DOHH2 (cell line): Measurements from ENCODE around the gene MYLK.

Experiments used
- H3F3A ChIP-seq: fragments of 200-600 bp; sonication (generic), shearing (Covaris generic); 2 replicates; pipeline ENCODE4 v1.6.0; 2016; ENCODE audit warnings: antibody characterized with exemption, mild to moderate bottlenecking; ENCODE audit not compliant: control insufficient read depth, insufficient read depth
- H3K27ac ChIP-seq: fragments of 200-600 bp; sonication (generic); 2 replicates; pipeline ENCODE4 v1.5.1; 2014; ENCODE audit warnings: low read depth, mild to moderate bottlenecking, low read length, moderate library complexity
- H3K27me3 ChIP-seq: fragments of 200-600 bp; sonication (generic); 2 replicates; pipeline ENCODE4 v1.6.1; 2014; ENCODE audit warnings: mild to moderate bottlenecking, low read length, mixed read lengths; ENCODE audit not compliant: control insufficient read depth
- H3K36me3 ChIP-seq: fragments of 200-600 bp; sonication (generic); 2 replicates; pipeline ENCODE4 v1.6.1; 2014; ENCODE audit warnings: mild to moderate bottlenecking, low read length, moderate library complexity, mixed read lengths; ENCODE audit not compliant: control insufficient read depth
- H3K4me1 ChIP-seq: fragments of 200-600 bp; sonication (generic); 2 replicates; pipeline ENCODE4 v1.6.1; 2014; ENCODE audit warnings: mild to moderate bottlenecking, low read length, mixed read lengths; ENCODE audit not compliant: control insufficient read depth
- H3K4me2 ChIP-seq: fragments of 200-600 bp; sonication (generic); 2 replicates; pipeline ENCODE4 v1.6.0; 2014; ENCODE audit warnings: mild to moderate bottlenecking, low read length, moderate library complexity
- H3K4me3 ChIP-seq: fragments of 200-600 bp; sonication (generic); 2 replicates; pipeline ENCODE4 v1.5.1; 2014; ENCODE audit warnings: mild to moderate bottlenecking, low read length, mixed read lengths
- H3K79me2 ChIP-seq: fragments of 200-600 bp; sonication (generic); 2 replicates; pipeline ENCODE4 v1.6.1; 2014; ENCODE audit warnings: mild to moderate bottlenecking, low read length, mixed read lengths; ENCODE audit not compliant: control insufficient read depth
- H3K9me2 ChIP-seq: fragments of 200-600 bp; sonication (generic); replicated peaks from 2 replicates; pipeline ENCODE4 v1.6.1; 2014; ENCODE audit warnings: mild to moderate bottlenecking, low read length, mixed read lengths; ENCODE audit not compliant: control insufficient read depth
- H3K9me3 ChIP-seq: fragments of 200-600 bp; sonication (generic); 2 replicates; pipeline ENCODE4 v1.6.1; 2014; ENCODE audit warnings: antibody characterized with exemption, low read length, mixed read lengths; ENCODE audit not compliant: control insufficient read depth, insufficient read depth
- H4K20me1 ChIP-seq: fragments of 200-600 bp; sonication (generic); 2 replicates; pipeline ENCODE4 v1.6.0; 2014; ENCODE audit warnings: low read depth, mild to moderate bottlenecking, antibody characterized with exemption, low read length, moderate library complexity; ENCODE audit not compliant: control insufficient read depth, insufficient read depth
- EZH2phosphoT487 ChIP-seq: fragments of 200-600 bp; sonication (generic); IDR thresholded peaks from 2 replicates; pipeline ENCODE4 v1.6.1; 2017; ENCODE audit warnings: borderline replicate concordance, mild to moderate bottlenecking, antibody characterized with exemption, low read length, moderate library complexity, mixed read lengths
- TF ChIP-seq, protein P1 (sequence below): fragments of 200-600 bp; sonication (generic); IDR thresholded peaks from one replicate; pipeline ENCODE4 v1.5.1; 2014; ENCODE audit warnings: antibody characterized with exemption, mild to moderate bottlenecking, low read depth, low read length; ENCODE audit not compliant: poor library complexity, severe bottlenecking

MYLK gene

DNA sequence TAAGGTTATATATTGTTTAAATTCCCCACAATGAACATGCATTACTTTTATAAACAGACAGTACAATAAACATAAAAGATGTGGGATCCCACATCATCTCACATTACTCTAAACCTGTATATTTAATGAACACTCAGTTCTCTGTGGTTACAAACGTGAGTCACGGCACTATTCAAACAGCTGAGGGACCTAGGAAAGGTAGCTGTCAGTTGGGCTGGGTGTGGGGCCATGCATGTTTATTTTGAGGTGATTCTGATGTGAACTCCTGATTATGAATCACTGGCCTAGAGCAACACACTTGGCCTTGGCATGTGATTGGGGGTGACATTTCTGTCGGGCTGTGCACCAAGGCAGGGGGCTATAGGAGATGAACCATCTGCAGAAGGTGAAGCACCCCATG is 151.7 kb downstream of the MYLK start:
- no peaks in the 10 kb centered on the region for H3K9me3 ChIP-seq
- no peak overlapping the region for H3K27ac ChIP-seq
- no peak for TF ChIP-seq EZH2phosphoT487
- TF ChIP-seq, protein P1, sequence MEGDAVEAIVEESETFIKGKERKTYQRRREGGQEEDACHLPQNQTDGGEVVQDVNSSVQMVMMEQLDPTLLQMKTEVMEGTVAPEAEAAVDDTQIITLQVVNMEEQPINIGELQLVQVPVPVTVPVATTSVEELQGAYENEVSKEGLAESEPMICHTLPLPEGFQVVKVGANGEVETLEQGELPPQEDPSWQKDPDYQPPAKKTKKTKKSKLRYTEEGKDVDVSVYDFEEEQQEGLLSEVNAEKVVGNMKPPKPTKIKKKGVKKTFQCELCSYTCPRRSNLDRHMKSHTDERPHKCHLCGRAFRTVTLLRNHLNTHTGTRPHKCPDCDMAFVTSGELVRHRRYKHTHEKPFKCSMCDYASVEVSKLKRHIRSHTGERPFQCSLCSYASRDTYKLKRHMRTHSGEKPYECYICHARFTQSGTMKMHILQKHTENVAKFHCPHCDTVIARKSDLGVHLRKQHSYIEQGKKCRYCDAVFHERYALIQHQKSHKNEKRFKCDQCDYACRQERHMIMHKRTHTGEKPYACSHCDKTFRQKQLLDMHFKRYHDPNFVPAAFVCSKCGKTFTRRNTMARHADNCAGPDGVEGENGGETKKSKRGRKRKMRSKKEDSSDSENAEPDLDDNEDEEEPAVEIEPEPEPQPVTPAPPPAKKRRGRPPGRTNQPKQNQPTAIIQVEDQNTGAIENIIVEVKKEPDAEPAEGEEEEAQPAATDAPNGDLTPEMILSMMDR = no peak
- no peak overlapping the region for H3K4me3 ChIP-seq
- H3K9me2 ChIP-seq = no peaks in the 10 kb centered on the region
- H3K36me3 ChIP-seq = no peaks in the 10 kb centered on the region
- H3F3A ChIP-seq = no peaks in the 10 kb centered on the region
- no peaks in the 10 kb centered on the region for H3K79me2 ChIP-seq
- no peaks in the 10 kb centered on the region for H3K4me1 ChIP-seq
- no peaks in the 10 kb centered on the region for H4K20me1 ChIP-seq
- peaks cover 28% of the 10 kb centered on the region for H3K27me3 ChIP-seq
- H3K4me2 ChIP-seq = no peak overlapping the region

DNA sequence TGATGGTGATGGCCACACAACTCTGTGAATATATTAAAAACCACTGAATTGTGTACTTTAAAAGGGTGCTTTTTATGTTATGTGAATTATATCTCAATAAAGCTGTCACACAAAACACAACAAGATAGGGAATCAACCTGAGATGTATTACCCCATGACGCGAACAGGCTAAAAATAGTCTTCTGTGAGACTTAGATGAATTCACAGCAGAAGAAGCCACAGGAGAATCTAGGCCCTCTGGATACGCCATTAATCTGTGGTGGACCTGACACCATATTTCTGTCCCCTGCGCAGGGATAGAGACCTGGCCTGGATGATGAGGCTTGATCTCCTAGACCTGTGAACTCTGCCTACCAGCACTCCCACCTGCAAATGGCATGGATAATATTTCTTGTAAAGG is 153.3 kb downstream of the MYLK start:
- Histone ChIP-seq H3K79me2 (no peaks in the 10 kb centered on the region), H3K4me2 (no peak overlapping the region), H3K4me1 (no peaks in the 10 kb centered on the region), H3K27ac (no peak overlapping the region), H3K9me2 (no peaks in the 10 kb centered on the region), H3K9me3 (no peaks in the 10 kb centered on the region), H3F3A (no peaks in the 10 kb centered on the region), H4K20me1 (no peaks in the 10 kb centered on the region), H3K27me3 (peaks cover 28% of the 10 kb centered on the region), H3K36me3 (no peaks in the 10 kb centered on the region), H3K4me3 (no peak overlapping the region)
- TF ChIP-seq EZH2phosphoT487 = no peak

DNA sequence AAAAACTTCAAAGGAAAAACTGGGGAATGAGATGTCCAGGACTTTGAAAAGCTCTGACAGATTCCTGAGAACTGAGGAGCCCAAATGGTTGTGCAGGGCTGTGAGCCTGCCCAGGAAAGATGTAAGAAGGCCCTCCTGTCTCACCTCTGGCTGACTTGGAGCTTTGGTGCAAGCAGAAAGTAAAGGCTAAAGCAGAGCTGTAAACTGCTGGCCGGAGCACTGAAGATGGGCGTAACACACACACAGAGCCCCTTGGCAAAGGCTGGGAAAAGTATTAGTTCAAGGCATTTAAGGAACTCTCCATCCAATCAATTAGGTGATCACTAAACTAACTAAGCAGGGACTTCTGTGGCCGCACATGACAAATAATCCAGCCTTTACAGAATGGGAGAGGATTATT is 155.1 kb downstream of the MYLK start:
- Histone ChIP-seq H3K4me2 (no peak overlapping the region), H3K36me3 (no peaks in the 10 kb centered on the region), H3F3A (no peaks in the 10 kb centered on the region), H3K9me2 (no peaks in the 10 kb centered on the region), H3K4me3 (no peak overlapping the region), H4K20me1 (no peaks in the 10 kb centered on the region), H3K79me2 (no peaks in the 10 kb centered on the region), H3K4me1 (no peaks in the 10 kb centered on the region), H3K27ac (no peak overlapping the region), H3K27me3 (peaks cover 28% of the 10 kb centered on the region), H3K9me3 (no peaks in the 10 kb centered on the region)
- TF ChIP-seq, protein P1 = no peak
- no peak for TF ChIP-seq EZH2phosphoT487

DNA sequence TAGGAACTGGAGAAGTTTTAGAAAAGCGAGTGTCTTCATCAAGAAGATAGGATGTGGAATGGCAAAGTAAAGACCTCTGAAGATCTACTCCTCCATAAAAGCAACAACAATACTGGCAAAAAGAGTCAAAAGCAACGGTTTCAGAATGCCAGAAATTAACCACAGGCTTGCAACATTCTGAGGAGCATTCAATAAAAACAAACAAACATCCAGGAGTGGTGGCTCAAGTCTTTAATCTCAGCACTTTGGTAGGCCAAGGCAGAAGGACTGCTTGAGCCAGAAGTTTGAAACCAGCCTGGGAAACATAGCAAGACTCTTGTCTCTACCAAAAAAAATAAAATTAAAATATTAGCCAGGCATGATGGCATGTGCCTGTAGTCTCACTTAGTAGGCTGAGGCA is 156.1 kb downstream of the MYLK start:
- Histone ChIP-seq H3K27me3 (peaks cover 28% of the 10 kb centered on the region), H3K36me3 (no peaks in the 10 kb centered on the region), H3K4me3 (no peak overlapping the region), H4K20me1 (no peaks in the 10 kb centered on the region), H3K4me1 (no peaks in the 10 kb centered on the region), H3F3A (no peaks in the 10 kb centered on the region), H3K4me2 (no peak overlapping the region), H3K9me3 (no peaks in the 10 kb centered on the region), H3K27ac (no peak overlapping the region), H3K9me2 (no peaks in the 10 kb centered on the region), H3K79me2 (no peaks in the 10 kb centered on the region)
- no peak for TF ChIP-seq EZH2phosphoT487
- TF ChIP-seq, protein P1 = no peak
